ENCODE results near the gene LRRC71.

LRRC71 gene

GRCh38 chr1:156944268-156944667 lies 23.8 kb downstream of the LRRC71 start:
- TF ChIP-seq CTCF (IDR thresholded peaks at IDR 0.05; ENCODE audit: extremely low read depth, missing control alignments): no peak
- no peak for DNase-seq (ENCODE audit: low spot score)

GRCh38 chr1:156944848-156945247 lies 24.4 kb downstream of the LRRC71 start:
- DNase-seq (ENCODE audit: low spot score): no peak
- no peak for TF ChIP-seq CTCF (IDR thresholded peaks at IDR 0.05; ENCODE audit: extremely low read depth, missing control alignments)

GRCh38 chr1:156945881-156946661 lies 25.6 kb downstream of the LRRC71 start:
- DNase-seq (ENCODE audit: low spot score): no peak
- no peak for TF ChIP-seq CTCF (IDR thresholded peaks at IDR 0.05; ENCODE audit: extremely low read depth, missing control alignments)

- no peak for TF ChIP-seq CTCF (IDR thresholded peaks at IDR 0.05; ENCODE audit: extremely low read depth, missing control alignments)
- no peak for DNase-seq (ENCODE audit: low spot score)
Observed at GRCh38 chr1:156947127-156947526, 26.7 kb downstream of the LRRC71 start.

GRCh38 chr1:156947818-156948525 lies 27.5 kb downstream of the LRRC71 start:
- no peak for TF ChIP-seq CTCF (IDR thresholded peaks at IDR 0.05; ENCODE audit: extremely low read depth, missing control alignments)
- DNase-seq (ENCODE audit: low spot score): no peak

GRCh38 chr1:156948708-156949107 lies 28.3 kb downstream of the LRRC71 start:
- no peak for DNase-seq (ENCODE audit: low spot score)
- TF ChIP-seq CTCF (IDR thresholded peaks at IDR 0.05; ENCODE audit: extremely low read depth, missing control alignments): no peak

GRCh38 chr1:156949127-156949526 lies 28.7 kb downstream of the LRRC71 start:
- no peak for DNase-seq (ENCODE audit: low spot score)
- TF ChIP-seq CTCF (IDR thresholded peaks at IDR 0.05; ENCODE audit: extremely low read depth, missing control alignments): no peak
